Activated CD8-positive, alpha-beta memory T cell treated with anti-CD3 and anti-CD28 coated beads for 36 hours (primary cell): ENCODE results near the gene GNB5. TPM values are rescaled to one million over a fixed set of nuclear protein-coding genes. Genes with fewer than 3 reads are reported as not detected.
"Not testable (repeated sequence)": the region's sequence is repeated elsewhere in the genome, so short reads cannot be mapped to it uniquely, and the experiment has no call there.

Source experiments
- CTCF ChIA-PET: fragments of 350-600 bp; sonication (Branson Sonifier 250); formaldehyde crosslinking; loops from one replicate; lab custom pipeline; 2021; ENCODE audit warnings: antibody characterized with exemption; lab: Charles Lee
- POLR2A ChIA-PET: fragments of 350-600 bp; sonication (Branson Sonifier 250); formaldehyde crosslinking; loops from one replicate; lab custom pipeline; 2021; ENCODE audit warnings: antibody characterized with exemption; lab: Charles Lee
- total RNA-seq, 2 experiments: library from RNA; stranded (reverse); gene quantifications; one replicate each; pipeline ENCODE4 v1.2.3, GENCODE V29; 2021

Gene GNB5
- total RNA-seq, 2 experiments from 2014 or later, result 15.6 to 17.5 TPM

DNA sequence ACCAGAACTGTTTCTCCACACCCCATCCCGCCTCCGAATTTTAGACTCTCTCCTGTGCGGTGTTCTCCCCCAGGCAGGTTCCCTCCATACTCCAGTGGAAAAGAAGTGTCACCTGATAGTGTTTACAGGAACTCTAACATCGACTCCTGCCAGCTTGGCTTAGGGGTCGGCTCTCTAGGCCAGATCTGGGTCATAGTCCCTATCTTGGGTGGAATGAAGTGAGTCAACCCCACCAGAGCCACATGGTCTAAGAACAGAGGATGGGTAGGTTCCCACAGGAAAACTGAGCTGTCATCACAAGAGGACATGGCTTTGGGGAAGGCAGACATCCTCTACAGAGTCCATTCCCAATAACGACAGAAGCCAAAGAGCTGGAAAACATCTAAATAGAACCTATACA, 84.6 kb downstream of the GNB5 start:
- POLR2A ChIA-PET, result no interaction called here
- CTCF ChIA-PET, result no interaction called here

DNA sequence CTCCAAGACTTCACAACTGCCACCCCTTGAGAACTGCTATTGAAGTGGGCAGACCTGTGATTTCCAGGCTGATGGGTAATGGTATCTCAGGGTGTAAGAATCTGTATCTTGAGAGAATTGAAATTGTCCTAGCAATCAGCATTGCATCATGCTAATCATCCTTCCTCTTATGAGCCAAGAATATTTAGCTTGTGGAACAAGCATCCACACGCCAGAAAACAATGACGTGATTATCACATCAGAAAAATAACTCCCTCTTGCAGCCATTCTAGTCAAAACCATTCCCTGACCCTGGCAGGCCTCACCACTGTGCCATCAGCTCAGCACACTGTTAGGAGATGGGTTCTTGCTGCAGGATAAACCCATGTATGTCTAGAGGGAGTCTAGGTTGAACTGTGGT, 85.3 kb downstream of the GNB5 start:
- ChIA-PET CTCF (no interaction called here), POLR2A (interaction anchor here (0.5 kb wide), 1 partner anchor 13 kb away, joined by 7 read pairs; no protein-coding TSS in a partner anchor)

DNA sequence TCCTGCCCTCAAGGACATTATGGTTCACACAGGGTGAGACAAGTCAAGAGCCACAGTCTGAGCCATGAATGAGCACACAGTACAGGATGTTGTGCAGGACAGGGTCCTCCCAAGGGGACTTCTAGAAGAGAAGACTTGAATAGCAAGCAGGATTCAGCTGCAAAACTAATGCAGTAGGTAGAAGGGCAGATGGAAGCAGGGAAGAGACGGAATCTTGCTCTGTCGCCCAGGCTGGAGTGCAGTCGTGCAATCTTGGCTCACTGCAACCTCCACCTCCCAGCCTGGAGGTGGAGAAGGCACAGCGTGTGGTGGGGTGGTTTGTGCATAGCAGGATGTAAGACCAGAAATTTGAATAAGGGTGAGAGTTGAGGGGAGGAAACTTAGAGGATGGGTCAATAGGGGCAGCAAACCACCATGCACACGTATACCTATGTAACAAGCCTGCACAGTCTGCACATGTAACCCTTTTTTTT, 86.6 kb downstream of the GNB5 start:
- ChIA-PET POLR2A (no interaction called here), CTCF (no interaction called here)

DNA sequence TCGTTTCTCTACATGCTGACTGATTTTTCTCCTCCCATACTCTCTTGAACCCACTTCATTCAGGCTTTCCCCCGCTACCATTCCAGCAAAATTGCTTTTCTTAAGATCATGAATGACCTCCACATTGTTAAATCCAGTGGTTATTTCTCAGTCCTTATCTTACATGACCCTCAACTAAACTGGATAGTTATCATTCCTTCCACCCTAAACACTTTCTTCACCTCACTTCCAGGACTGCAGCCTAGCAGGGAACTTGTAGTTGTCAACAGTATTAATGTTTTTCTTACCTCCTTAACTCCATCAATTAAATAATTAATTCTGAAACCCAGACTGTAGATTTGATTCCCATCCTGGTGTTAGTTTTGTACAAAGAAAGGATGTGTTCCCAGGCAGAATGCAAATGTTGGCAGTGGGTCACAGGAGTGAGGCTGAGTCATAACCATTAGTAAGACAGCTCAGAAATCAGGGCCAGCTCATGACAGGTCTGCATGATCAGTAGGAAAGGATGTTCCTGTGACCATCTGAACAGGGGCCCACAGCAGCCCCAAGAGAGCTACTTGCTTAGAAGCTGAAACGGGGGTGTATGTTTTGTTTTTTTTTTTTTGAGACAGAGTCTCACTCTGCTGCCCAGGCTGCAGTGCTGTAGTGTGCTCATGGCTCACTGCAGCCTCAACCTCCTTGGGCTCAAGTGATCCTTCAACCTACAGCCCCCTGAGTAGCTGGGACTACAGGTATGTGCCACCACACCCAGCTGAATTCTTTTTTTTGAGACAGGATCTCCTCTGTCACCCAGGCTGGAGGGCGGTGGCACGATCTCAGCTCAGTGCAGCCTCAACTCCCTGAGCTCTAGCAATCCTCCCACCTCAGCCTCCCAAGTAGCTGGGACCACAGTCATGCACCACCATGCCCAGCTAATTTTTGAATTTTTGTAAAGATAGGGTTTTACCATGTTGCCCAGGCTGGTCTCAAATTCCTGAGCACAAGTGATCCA, 87.7 kb downstream of the GNB5 start:
- CTCF ChIA-PET, result no interaction called here
- POLR2A ChIA-PET, result no interaction called here

DNA sequence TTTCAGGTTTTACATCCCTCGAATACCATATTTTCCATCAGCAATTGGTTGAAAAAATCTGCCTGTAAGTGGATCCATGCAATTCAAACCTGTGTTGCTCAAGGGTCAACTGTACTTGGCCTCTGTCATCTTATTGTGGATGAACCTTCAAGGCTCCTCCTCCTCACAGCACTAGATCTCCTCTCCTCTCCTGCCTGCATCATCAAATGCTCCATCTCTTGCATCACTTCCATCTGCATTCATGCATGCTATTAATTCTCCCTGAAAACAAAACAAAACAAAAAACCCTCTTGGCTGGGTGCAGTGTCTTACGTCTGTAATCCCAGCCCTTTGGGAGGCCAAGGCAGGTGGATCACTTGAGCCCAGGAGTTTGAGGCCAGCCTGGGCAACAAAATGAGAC, 88.7 kb downstream of the GNB5 start:
- POLR2A ChIA-PET, result no interaction called here
- CTCF ChIA-PET, result no interaction called here

DNA sequence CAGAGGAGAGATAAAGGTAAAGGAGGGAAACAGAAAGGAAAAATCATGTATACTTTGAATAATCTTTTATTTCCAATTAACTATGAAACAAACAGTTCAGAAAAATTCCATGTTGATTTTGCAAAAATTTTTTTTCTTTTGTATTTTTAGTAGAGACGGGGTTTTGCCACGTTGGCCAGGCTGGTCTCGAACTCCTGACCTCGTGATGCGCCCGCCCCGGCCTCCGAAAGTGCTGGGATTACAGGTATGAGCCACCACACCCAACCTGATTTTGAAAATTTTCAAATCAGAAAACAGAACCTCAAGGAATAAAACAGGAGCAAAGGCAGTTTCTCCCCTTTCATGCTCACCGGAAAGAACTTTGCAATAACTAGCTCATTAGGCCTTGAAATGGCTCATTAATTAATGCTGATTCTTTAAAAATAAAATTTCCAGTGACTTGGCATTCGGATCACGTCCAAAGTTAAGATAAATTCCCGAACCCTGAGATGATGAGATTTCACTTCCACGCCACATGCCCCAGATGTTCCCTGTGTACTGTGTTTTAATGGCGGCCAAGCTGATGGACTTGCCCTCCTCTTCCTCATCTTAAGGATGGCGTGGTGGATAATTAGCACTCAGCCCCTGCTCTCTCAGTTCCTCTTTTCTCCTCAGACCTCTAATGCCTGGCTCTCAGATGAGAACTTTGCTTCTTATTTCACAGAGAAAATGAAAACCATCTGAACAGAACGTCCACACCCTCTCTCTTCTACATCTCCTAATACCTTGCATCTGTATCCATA, 89.5 kb downstream of the GNB5 start:
- POLR2A ChIA-PET, result no interaction called here
- CTCF ChIA-PET, result no interaction called here

DNA sequence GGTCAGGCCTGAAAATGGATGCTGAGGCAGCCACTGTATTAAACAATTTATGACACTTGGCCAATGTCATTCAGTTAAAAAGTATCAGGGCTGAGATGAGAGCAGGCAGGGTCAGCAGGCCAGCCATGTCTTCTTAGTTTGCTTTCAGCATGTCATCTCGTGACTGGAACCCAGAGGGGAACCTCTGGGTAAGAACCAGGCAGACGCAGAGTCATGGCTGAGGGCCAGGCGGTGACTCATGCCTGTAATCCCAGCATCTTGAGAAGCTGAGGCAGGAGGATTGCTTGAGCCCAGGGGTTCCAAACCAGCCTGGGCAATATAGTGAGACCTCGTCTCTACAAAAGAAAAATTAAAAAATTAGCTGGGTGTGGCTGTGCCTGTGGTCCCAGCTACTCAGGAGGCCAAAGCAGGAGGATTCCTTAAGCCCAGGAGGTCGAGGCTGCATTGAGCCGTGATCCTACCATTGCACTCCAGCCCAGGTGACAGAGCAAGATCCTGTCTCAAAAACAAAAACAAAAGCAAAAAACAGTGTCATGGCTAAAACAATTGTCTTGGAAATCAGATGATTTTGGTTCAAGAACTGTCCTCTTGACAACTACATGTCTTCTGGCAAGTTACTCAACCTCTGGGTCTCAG, 90.3 kb downstream of the GNB5 start:
- ChIA-PET POLR2A (no interaction called here), CTCF (no interaction called here)

DNA sequence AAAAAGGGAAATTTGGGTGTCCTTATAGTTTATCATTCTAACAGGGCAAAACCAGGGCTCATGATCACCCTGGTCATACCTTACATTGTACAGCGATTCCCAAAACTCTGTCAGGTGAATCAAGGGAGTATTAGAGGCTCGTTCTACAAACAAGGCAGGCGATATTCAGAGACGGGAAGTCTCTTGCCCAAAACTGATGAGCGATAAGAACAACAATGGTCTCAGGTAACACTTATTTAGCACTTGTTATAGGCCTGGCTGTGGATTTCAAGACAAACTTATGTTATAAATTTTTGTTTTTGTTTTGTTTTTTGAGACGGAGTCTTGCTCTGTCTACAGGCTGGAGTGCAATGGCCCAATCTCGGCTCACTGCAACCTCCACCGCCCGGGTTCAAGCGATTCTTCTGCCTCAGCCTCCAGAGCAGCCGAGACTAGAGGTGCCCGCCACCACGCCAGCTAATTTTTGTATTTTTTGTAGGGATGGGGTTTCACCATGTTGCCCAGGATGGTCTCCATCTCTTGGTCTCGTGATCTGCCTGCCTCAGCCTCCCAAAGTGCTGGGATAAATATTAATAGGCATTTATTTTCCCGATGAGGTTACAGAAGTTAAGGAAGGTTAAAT, 91.4 kb downstream of the GNB5 start:
- ChIA-PET POLR2A (no interaction called here), CTCF (interaction anchor here (0.6 kb wide), 1 partner anchor 404 kb away, joined by 5 read pairs; no protein-coding TSS in a partner anchor)

DNA sequence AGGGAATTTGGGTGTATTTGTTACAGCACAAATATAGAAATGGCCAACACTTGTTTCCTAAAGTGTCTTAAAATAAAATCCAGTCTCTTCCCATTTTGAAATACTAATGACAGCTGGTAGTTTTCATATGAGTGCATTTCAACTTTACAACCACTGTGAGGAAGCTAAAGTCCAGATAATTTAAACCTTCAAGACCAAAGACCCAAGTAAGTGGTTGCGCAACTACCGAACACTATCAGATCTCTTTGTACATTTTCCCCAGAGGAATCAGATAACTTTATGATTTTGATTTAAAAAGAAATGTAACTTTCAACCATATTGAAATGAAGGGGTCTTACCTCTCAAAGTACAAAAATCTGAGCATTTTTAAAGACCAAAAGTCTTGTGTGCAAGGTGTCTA, 92.9 kb downstream of the GNB5 start:
- ChIA-PET CTCF (interaction anchor here (1.3 kb wide), 1 partner anchor 20 kb away, joined by 5 read pairs; no protein-coding TSS in a partner anchor), POLR2A (no interaction called here)

DNA sequence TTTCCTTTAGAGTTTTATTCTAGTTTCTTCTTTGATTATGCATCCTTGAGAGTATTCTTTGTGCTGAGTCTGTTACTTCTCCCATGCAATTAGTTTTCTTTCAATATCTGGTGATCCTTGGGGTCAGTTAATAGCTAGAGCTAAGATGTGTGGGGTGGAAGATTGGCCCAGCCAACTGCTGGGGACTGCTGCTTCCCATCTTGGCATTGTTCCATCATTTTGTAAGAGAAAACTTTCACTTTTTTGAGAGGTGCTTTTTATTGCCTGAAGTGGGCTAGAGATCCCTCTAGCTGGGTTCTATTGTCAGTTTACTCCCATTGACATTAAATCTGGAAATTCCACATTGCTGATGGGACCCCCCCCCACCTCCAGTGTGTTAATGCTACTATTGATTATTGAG, 94.0 kb downstream of the GNB5 start:
- ChIA-PET POLR2A (no interaction called here), CTCF (interaction anchor here (0.5 to 1.3 kb wide), 2 partner anchors 19 to 153 kb away, joined by 3 to 5 read pairs; no protein-coding TSS in a partner anchor)

DNA sequence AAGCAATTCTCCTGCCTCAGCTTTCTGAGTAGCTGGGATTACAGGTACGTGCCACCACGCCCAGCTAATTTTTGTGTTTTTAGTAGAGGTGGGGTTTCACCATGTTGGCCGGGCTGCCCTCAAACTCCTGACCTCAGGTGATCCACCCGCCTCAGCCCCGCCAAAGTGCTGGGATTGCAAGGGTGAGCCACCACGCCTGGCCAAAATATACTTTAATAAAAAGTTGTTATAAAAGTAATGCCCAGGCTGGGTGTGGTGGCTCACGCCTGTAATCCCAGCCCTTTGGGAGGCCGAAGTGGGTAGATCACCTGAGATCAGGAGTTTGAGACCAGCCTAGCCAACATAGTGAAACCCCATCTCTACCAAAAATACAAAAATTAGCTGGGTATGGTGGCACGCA, 94.7 kb downstream of the GNB5 start:
- CTCF ChIA-PET, POLR2A ChIA-PET: not testable (repeated sequence)

DNA sequence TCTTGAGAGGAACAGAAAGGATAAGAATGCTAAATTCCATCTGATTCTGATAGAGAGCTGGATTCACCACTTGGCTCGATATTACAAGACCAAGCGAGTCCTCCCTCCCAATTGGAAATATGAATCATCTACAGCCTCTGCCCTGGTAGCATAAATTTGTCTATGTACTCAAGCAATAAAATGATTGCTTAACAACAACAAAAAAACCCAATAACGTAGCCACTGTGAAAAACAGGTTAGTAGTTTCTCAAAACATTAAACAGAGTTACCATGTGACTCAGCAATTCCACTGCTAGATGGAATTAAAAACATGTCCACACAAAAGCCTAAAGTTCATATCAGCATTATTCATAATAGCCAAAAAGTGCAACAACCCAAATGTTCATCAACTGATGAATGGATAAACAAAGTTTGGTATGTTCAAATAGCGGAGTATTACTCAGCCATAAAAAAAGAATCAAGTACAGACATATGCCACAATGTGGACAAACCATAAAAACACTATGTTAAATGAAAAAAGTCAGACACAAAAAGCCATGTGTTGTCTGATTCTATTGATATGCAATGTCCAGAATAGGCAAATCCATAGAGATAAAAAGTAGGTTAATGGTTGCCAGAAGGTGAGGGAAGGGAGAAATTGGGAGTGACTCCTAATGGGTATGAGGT, 95.5 kb downstream of the GNB5 start:
- ChIA-PET POLR2A (no interaction called here), CTCF (no interaction called here)

DNA sequence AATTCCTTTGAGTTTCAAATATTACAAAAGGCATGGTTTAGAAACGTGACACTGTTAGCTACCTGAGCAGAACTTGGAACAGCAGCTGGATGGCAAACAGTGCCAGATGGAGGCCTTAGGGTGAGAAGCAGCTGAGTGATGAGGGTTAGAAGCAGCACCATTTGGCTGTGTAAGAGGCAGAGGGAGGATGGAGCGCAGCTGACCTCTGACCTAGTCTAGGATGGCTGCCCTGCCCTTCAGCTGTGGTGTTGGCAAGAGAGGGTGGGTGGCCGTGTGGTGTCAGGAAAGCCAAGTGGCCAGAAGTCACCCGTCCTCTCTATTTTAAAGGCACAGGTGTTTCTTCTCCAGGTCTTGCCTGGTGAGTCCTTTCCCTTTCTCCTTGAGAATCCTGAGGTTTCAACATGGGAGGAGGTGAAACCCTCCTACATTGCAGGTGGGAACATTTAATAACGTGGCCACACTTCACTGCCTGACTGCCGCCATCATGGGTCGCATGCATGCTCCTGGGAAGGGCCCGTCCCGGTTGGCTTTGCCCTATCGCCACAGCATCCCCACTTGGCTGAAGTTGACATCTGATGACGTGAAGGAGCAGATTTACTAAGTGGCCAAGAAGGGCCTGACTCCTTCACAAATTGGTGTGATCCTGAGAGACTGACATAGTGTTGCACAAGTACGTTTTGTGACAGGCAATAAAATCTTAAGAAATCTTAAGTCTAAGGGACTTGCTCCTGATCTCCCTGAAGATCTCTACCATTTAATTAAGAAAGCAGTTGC, 96.2 kb downstream of the GNB5 start:
- CTCF ChIA-PET, result no interaction called here
- POLR2A ChIA-PET, result no interaction called here

DNA sequence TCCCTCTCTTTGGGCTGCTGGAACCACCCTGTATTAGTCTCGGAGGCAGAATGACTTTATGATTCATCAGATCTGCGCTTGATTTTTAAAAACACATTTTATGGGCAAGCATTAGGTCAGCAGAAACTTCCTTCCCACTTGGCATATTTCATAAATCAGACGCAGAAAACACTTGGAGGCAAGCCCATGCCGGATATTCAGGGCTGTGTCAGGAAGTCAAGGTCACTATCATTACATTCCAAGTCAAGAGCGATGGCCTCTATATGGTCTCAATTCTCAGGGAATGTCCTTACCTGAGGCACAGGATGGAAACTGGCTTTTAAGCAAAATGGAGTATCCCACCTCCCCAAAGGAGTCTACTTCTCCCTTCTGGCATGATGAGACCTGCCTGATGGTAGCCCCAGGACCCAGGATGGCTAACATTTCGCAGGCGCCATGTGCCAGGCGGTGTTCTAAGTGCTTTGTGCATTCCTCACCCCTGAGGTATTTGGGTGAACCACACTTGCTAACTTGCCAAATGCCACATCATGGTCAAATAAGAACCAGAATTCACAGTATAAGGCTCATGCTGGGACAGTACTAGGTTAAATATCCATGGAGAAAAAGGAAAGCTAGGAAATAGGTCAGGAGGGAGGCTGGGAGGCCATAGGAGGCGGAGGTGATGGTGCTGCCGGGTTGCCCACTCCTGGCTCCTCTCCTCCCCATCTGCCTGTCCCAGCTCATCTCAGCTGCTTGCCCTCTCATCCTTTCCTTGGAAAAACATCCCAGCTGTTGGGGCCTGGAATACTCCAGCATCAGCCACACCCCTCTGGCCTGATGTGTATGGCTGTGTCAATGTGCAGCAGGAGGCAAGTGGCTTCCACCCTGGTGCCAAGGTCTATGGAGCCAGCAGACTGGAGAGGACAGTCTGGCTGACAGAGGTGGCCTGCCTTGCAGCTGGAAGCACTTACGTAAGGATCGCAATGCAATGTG, 97.4 kb downstream of the GNB5 start:
- POLR2A ChIA-PET, result no interaction called here
- CTCF ChIA-PET, result no interaction called here

DNA sequence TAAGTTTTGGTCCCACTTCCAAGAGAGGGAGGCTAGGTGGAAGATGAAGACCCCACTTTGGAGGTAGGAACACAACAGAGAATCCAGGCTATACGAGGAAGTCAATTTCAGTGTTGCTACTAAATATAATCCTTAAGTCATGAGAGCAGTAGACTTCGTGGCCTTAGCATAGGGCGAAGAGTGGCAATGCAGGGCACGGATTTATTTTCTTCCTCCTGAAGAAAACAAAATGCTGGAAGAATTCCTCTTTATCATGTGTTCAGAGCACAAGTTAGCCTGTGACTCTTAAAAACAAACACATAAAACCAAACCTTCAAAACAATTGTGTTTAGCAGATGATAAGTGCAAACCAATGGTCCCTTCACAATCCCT, 98.0 kb downstream of the GNB5 start:
- ChIA-PET POLR2A (no interaction called here), CTCF (no interaction called here)

DNA sequence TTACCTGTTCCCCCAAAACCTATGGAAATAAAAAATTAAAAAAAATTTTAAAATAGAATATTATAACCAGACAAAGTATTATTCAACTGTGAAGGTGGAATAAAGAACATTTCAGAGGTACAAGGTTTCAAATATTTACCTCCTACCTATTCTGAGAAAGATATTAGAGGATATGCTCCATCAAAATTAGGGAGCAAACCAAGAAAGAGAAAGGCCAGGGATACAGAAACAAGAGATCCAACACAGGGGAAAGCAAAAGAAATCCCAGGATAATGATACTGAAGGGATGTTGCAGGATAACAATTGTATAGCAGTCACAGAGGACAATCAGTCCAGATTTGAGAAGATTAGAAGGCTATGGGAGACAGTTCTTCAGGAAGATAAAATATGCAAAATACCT, 101.0 kb downstream of the GNB5 start:
- POLR2A ChIA-PET, result no interaction called here
- CTCF ChIA-PET, result no interaction called here
